Hepatocyte (in vitro differentiated cells): ENCODE results near the gene LHPP. TPM values are rescaled to one million over a fixed set of nuclear protein-coding genes. Genes with fewer than 3 reads are reported as not detected.

ENCODE experiments used
- DNase-seq: peaks from one replicate; pipeline ENCODE4 v3.0.0-alpha.2; 2016; ENCODE audit warnings: low spot score
- H2AFZ ChIP-seq: fragments of 200-600 bp; sonication (generic); 2 replicates; pipeline ENCODE4 v1.6.0; 2016; ENCODE audit warnings: antibody characterized with exemption, mild to moderate bottlenecking
- H3K27ac ChIP-seq: fragments of 200-600 bp; sonication (generic); 2 replicates; pipeline ENCODE4 v1.5.1; 2016; ENCODE audit warnings: mild to moderate bottlenecking
- H3K27me3 ChIP-seq: fragments of 200-600 bp; sonication (generic); 2 replicates; pipeline ENCODE4 v1.6.1; 2016
- H3K36me3 ChIP-seq: fragments of 200-600 bp; sonication (generic); replicated peaks from 2 replicates; pipeline ENCODE4 v1.5.1; 2016; ENCODE audit warnings: low read depth; ENCODE audit not compliant: insufficient read depth
- H3K4me1 ChIP-seq: fragments of 200-600 bp; sonication (generic); 2 replicates; pipeline ENCODE4 v1.5.1; 2016; ENCODE audit warnings: mild to moderate bottlenecking, moderate library complexity; ENCODE audit not compliant: insufficient read depth
- H3K4me2 ChIP-seq: fragments of 200-600 bp; sonication (generic); 2 replicates; pipeline ENCODE4 v1.6.0; 2016
- H3K4me3 ChIP-seq: fragments of 200-600 bp; sonication (generic); 2 replicates; pipeline ENCODE4 v1.5.1; 2016; ENCODE audit warnings: mild to moderate bottlenecking
- H3K79me2 ChIP-seq: fragments of 200-600 bp; sonication (generic); 2 replicates; pipeline ENCODE4 v1.6.0; 2017; ENCODE audit warnings: mild to moderate bottlenecking
- H3K9me2 ChIP-seq: fragments of 200-600 bp; sonication (generic); replicated peaks from 2 replicates; pipeline ENCODE4 v1.6.0; 2017; ENCODE audit warnings: mild to moderate bottlenecking; ENCODE audit not compliant: insufficient read depth
- H3K9me3 ChIP-seq: fragments of 200-600 bp; sonication (generic); 2 replicates; pipeline ENCODE4 v1.5.1; 2016; ENCODE audit warnings: low read depth, mild to moderate bottlenecking
- H4K20me1 ChIP-seq: fragments of 200-600 bp; sonication (generic); 2 replicates; pipeline ENCODE4 v1.6.0; 2016; ENCODE audit warnings: mild to moderate bottlenecking; ENCODE audit not compliant: insufficient read depth, poor library complexity, severe bottlenecking
- CTCF ChIP-seq: fragments of 200-600 bp; sonication (generic); IDR thresholded peaks from 2 replicates; pipeline ENCODE4 v1.5.1; 2016; ENCODE audit warnings: antibody characterized with exemption, mild to moderate bottlenecking; ENCODE audit not compliant: poor library complexity
- EZH2 ChIP-seq: fragments of 200-600 bp; sonication (generic); IDR thresholded peaks from 2 replicates; pipeline ENCODE4 v1.6.1; 2016; ENCODE audit warnings: antibody characterized with exemption, mild to moderate bottlenecking, borderline replicate concordance
- EZH2phosphoT487 ChIP-seq: fragments of 200-600 bp; sonication (generic); IDR thresholded peaks from one replicate; pipeline ENCODE4 v1.6.1; 2018; ENCODE audit warnings: antibody characterized with exemption, mild to moderate bottlenecking, low read depth, moderate library complexity; ENCODE audit not compliant: unreplicated experiment, severe bottlenecking
- WGBS: methylation state at CpG from one replicate; pipeline ENCODE4 v1.1.6; 2016; ENCODE audit warnings: low lambda C conversion rate; ENCODE audit errors: missing lambda C conversion rate; 5-methylcytosine and 5-hydroxymethylcytosine counted together
- polyA plus RNA-seq: library from polyadenylated mRNA; unstranded; fragments of >200 nt; fragmentation: Nextera tagmentation; extraction: Ambion mirVana; gene quantifications from 2 replicates; pipeline ENCODE4 v1.2.1, GENCODE V29; 2016
- total RNA-seq: library from RNA; depleted of rRNA; stranded (reverse); fragments of >200 nt; gene quantifications from 2 replicates; pipeline ENCODE4 v1.2.3, GENCODE V29; 2014

The LHPP gene
- total and polyA plus RNA-seq, 2 experiments from 2014 or later = 29.4 to 30.3 TPM

GRCh38 chr10:124496150-124496549 lies 34.5 kb downstream of the LHPP start:
- no peaks in the 10 kb centered on the region for H3K27me3 ChIP-seq
- no peaks in the 10 kb centered on the region for H3K36me3 ChIP-seq
- H3K4me1 ChIP-seq = no peaks in the 10 kb centered on the region
- 75% methylated on average over 14 of the region's 14 CpGs for WGBS
- no peak for DNase-seq
- no peaks in the 10 kb centered on the region for H3K9me3 ChIP-seq
- TF ChIP-seq EZH2 (no peak), CTCF (no peak), EZH2phosphoT487 (no peak)
- H3K27ac ChIP-seq = no peak overlapping the region
- H3K79me2 ChIP-seq = no peaks in the 10 kb centered on the region
- no peaks in the 10 kb centered on the region for H3K9me2 ChIP-seq
- no peak overlapping the region for H3K4me3 ChIP-seq
- H2AFZ ChIP-seq = no peak overlapping the region
- no peaks in the 10 kb centered on the region for H4K20me1 ChIP-seq
- no peak overlapping the region for H3K4me2 ChIP-seq

- Histone ChIP-seq H3K27ac (no peak overlapping the region), H3K9me2 (no peaks in the 10 kb centered on the region), H3K4me3 (no peak overlapping the region), H3K4me1 (no peaks in the 10 kb centered on the region), H3K4me2 (no peak overlapping the region), H3K36me3 (no peaks in the 10 kb centered on the region), H3K9me3 (no peaks in the 10 kb centered on the region), H2AFZ (no peak overlapping the region), H3K79me2 (no peaks in the 10 kb centered on the region), H4K20me1 (no peaks in the 10 kb centered on the region), H3K27me3 (no peaks in the 10 kb centered on the region)
- WGBS = 92% methylated on average over 24 of the region's 24 CpGs
- no peak for DNase-seq
- TF ChIP-seq CTCF (no peak), EZH2 (no peak), EZH2phosphoT487 (no peak)
These were observed 35.0 kb downstream of the LHPP start for GRCh38 chr10:124496620-124497019.

GRCh38 chr10:124497196-124497881 lies 35.7 kb downstream of the LHPP start:
- H2AFZ ChIP-seq = no peak overlapping the region
- H3K4me3 ChIP-seq = no peak overlapping the region
- no peaks in the 10 kb centered on the region for H4K20me1 ChIP-seq
- no peaks in the 10 kb centered on the region for H3K9me2 ChIP-seq
- no peaks in the 10 kb centered on the region for H3K4me1 ChIP-seq
- WGBS = 92% methylated on average over 15 of the region's 15 CpGs
- H3K4me2 ChIP-seq = no peak overlapping the region
- H3K27me3 ChIP-seq = no peaks in the 10 kb centered on the region
- no peak for DNase-seq
- H3K79me2 ChIP-seq = no peaks in the 10 kb centered on the region
- H3K36me3 ChIP-seq = no peaks in the 10 kb centered on the region
- no peak overlapping the region for H3K27ac ChIP-seq
- TF ChIP-seq EZH2phosphoT487 = no peak
- TF ChIP-seq CTCF = no peak
- TF ChIP-seq EZH2 = no peak
- H3K9me3 ChIP-seq = no peaks in the 10 kb centered on the region

GRCh38 chr10:124498056-124498455 lies 36.4 kb downstream of the LHPP start:
- no peak for DNase-seq
- no peak overlapping the region for H3K4me3 ChIP-seq
- no peaks in the 10 kb centered on the region for H3K4me1 ChIP-seq
- H3K27ac ChIP-seq = no peak overlapping the region
- no peak overlapping the region for H3K4me2 ChIP-seq
- H3K9me3 ChIP-seq = no peaks in the 10 kb centered on the region
- H3K79me2 ChIP-seq = no peaks in the 10 kb centered on the region
- WGBS = 85% methylated on average over 8 of the region's 8 CpGs
- TF ChIP-seq EZH2phosphoT487 = no peak
- TF ChIP-seq CTCF = no peak
- no peaks in the 10 kb centered on the region for H3K36me3 ChIP-seq
- H3K27me3 ChIP-seq = no peaks in the 10 kb centered on the region
- no peaks in the 10 kb centered on the region for H4K20me1 ChIP-seq
- no peaks in the 10 kb centered on the region for H3K9me2 ChIP-seq
- no peak overlapping the region for H2AFZ ChIP-seq
